ENCODE data around the gene ARL5A.

GRCh38 chr2:151853070-151853758, 25.0 kb upstream of the ARL5A start:
- TF ChIP-seq CTCF (IDR thresholded peaks at IDR 0.05; ENCODE audit: low read length) (no peak), EZH2 (optimal IDR thresholded peaks at IDR 0.05; ENCODE audit: low read depth, low read length) (no peak), EZH2phosphoT487 (IDR thresholded peaks at IDR 0.05; ENCODE audit: low read length) (no peak)
